ENCODE measurements around the gene APOL5. TPM values are rescaled to one million over a fixed set of nuclear protein-coding genes. Genes with fewer than 3 reads are reported as not detected.

APOL5 gene
- total RNA-seq, 2 experiments from 2014 or later, result not detected

DNA sequence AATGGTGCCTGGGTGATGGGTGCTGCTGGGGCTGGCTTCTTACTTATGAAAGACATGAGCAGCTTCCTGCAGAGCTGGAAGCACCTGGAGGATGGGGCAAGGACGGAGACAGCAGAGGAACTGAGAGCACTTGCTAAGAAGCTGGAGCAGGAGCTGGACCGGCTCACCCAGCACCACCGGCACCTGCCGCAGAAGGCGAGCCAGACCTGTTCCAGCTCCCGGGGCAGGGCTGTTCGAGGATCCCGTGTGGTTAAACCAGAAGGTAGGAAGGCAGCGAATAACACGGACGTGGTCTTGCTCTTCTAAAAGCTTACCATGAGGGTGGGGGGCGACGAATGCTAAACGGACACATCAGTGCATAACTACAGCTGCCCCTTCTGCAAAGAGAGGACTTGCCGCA lies 9.3 kb downstream of the APOL5 start:
- Histone ChIP-seq H3K9me3 (ENCODE audit: control insufficient read depth in 1 of 2, insufficient read depth in 1 of 2, low read length in 2 of 2) (no peaks in the 10 kb centered on the region), H3K27me3 (ENCODE audit: control insufficient read depth in 1 of 2, insufficient read depth in 2 of 2, low read length in 2 of 2) (no peaks in the 10 kb centered on the region), H3K4me1 (ENCODE audit: insufficient read depth, low read length) (no peaks in the 10 kb centered on the region), H3K27ac (ENCODE audit: low read depth in 1 of 2, low read length in 2 of 2) (no peak overlapping the region), H3K36me3 (ENCODE audit: insufficient read depth, low read length) (no peaks in the 10 kb centered on the region), H3K4me3 (ENCODE audit: low read length) (no peak overlapping the region)
- ATAC-seq (ENCODE audit: poor library complexity), result no peak
- Mint-ChIP-seq H3K27me3 (peaks cover 4% of the 10 kb centered on the region), H3K27ac (no peak overlapping the region), H3K9me3 (no peaks in the 10 kb centered on the region), H3K4me1 (ENCODE audit: low read depth) (no peaks in the 10 kb centered on the region), H3K4me3 (no peak overlapping the region), H3K36me3 (ENCODE audit: low read depth) (no peaks in the 10 kb centered on the region)
- intact Hi-C loops (cut with DNase I, micrococcal nuclease), result no loop called here
- TF ChIP-seq, protein P1, sequence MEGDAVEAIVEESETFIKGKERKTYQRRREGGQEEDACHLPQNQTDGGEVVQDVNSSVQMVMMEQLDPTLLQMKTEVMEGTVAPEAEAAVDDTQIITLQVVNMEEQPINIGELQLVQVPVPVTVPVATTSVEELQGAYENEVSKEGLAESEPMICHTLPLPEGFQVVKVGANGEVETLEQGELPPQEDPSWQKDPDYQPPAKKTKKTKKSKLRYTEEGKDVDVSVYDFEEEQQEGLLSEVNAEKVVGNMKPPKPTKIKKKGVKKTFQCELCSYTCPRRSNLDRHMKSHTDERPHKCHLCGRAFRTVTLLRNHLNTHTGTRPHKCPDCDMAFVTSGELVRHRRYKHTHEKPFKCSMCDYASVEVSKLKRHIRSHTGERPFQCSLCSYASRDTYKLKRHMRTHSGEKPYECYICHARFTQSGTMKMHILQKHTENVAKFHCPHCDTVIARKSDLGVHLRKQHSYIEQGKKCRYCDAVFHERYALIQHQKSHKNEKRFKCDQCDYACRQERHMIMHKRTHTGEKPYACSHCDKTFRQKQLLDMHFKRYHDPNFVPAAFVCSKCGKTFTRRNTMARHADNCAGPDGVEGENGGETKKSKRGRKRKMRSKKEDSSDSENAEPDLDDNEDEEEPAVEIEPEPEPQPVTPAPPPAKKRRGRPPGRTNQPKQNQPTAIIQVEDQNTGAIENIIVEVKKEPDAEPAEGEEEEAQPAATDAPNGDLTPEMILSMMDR (IDR thresholded peaks at IDR 0.05), result no peak
- no peak for DNase-seq
- ChIA-PET CTCF (no interaction called here), POLR2A (no interaction called here)

DNA sequence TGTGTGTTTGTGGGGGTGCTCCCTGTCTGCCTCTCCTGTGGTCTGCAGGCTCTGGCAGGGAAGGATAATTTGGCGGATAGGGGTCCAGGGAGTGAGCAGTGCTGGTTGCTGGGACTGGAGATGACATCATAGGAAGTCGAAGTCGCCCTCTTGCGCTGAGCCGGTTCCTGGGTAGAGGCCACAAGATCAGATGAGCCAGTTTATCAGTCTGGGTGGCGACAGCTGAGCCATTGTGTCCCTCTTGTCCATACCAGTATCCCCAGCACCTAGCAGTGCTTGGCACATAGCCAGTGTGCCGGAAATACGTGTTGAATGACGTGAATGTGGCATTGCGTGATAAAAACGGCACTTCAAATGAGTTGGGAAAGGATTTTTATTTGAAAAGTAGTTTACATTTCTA lies 9.8 kb downstream of the APOL5 start:
- peaks cover 4% of the 10 kb centered on the region for H3K27me3 Mint-ChIP-seq
- Histone ChIP-seq H3K27me3 (ENCODE audit: control insufficient read depth in 1 of 2, insufficient read depth in 2 of 2, low read length in 2 of 2) (no peaks in the 10 kb centered on the region), H3K9me3 (ENCODE audit: control insufficient read depth in 1 of 2, insufficient read depth in 1 of 2, low read length in 2 of 2) (no peaks in the 10 kb centered on the region), H3K27ac (ENCODE audit: low read depth in 1 of 2, low read length in 2 of 2) (no peak overlapping the region), H3K4me1 (ENCODE audit: insufficient read depth, low read length) (no peaks in the 10 kb centered on the region), H3K4me3 (ENCODE audit: low read length) (no peak overlapping the region), H3K36me3 (ENCODE audit: insufficient read depth, low read length) (no peaks in the 10 kb centered on the region)
- TF ChIP-seq, protein P1 (IDR thresholded peaks at IDR 0.05), result no peak
- DNase-seq (no peak), ATAC-seq (ENCODE audit: poor library complexity) (no peak)
- no peaks in the 10 kb centered on the region for H3K36me3 Mint-ChIP-seq (ENCODE audit: low read depth)
- H3K4me3 Mint-ChIP-seq, result no peak overlapping the region
- no peak overlapping the region for H3K27ac Mint-ChIP-seq
- ChIA-PET POLR2A (no interaction called here), CTCF (no interaction called here)
- intact Hi-C loops (cut with DNase I, micrococcal nuclease), result no loop called here
- no peaks in the 10 kb centered on the region for H3K9me3 Mint-ChIP-seq
- no peaks in the 10 kb centered on the region for H3K4me1 Mint-ChIP-seq (ENCODE audit: low read depth)

DNA sequence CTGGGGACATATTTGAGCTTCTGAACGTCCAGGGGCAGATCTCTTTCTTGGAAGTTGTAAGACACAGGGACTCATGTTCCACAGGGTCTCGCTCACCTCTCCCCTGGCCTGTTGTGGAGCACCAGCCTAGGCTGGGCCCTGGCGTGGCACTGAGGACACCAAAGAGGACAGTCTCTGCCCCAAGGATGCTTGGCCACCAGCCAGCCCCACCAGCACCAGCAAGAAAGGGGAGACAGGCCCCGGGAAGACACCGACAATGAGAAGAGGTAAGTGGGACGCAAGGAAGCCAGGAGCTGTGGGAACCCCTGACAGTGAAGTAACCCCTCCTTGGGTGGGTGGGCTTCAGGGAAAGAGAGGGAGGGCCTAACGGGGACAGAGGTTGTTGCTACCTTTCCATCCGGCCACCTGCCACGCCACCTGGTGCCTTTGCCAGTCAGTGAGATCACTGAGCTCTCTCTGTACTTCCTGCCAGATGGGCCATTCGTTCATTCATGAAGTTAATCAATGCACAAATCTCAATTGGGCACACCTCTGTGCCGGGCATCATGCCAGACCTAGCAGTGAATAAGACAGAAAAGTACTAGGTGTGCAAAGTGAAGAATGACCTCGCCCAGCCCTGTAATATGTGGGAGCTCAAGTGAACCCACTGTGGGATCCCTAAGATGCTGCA lies 11.1 kb downstream of the APOL5 start:
- Mint-ChIP-seq H3K36me3 (ENCODE audit: low read depth) (no peaks in the 10 kb centered on the region), H3K27me3 (peaks cover 4% of the 10 kb centered on the region), H3K4me1 (ENCODE audit: low read depth) (no peaks in the 10 kb centered on the region), H3K27ac (no peak overlapping the region), H3K9me3 (no peaks in the 10 kb centered on the region), H3K4me3 (no peak overlapping the region)
- Histone ChIP-seq H3K4me1 (ENCODE audit: insufficient read depth, low read length) (no peaks in the 10 kb centered on the region), H3K36me3 (ENCODE audit: insufficient read depth, low read length) (no peaks in the 10 kb centered on the region), H3K27me3 (ENCODE audit: control insufficient read depth in 1 of 2, insufficient read depth in 2 of 2, low read length in 2 of 2) (no peaks in the 10 kb centered on the region), H3K27ac (ENCODE audit: low read depth in 1 of 2, low read length in 2 of 2) (no peak overlapping the region), H3K9me3 (ENCODE audit: control insufficient read depth in 1 of 2, insufficient read depth in 1 of 2, low read length in 2 of 2) (no peaks in the 10 kb centered on the region), H3K4me3 (ENCODE audit: low read length) (no peak overlapping the region)
- TF ChIP-seq, protein P1 (IDR thresholded peaks at IDR 0.05), result no peak
- intact Hi-C loops (cut with DNase I, micrococcal nuclease), result no loop called here
- POLR2A ChIA-PET, result no interaction called here
- DNase-seq, result peak in 1 of 14 experiments; percentile 2
- no peak for ATAC-seq (ENCODE audit: poor library complexity)
- CTCF ChIA-PET, result no interaction called here
